GM18867 (cell line): ENCODE results near the gene DLST.

ENCODE experiments used
- ATAC-seq: cut with Tn5 transposase; IDR thresholded peaks from one replicate; pipeline ENCODE4 v1.9.1; 2021; ENCODE audit warnings: mild to moderate bottlenecking, moderate library complexity; ENCODE audit not compliant: unreplicated experiment

DLST gene

DNA sequence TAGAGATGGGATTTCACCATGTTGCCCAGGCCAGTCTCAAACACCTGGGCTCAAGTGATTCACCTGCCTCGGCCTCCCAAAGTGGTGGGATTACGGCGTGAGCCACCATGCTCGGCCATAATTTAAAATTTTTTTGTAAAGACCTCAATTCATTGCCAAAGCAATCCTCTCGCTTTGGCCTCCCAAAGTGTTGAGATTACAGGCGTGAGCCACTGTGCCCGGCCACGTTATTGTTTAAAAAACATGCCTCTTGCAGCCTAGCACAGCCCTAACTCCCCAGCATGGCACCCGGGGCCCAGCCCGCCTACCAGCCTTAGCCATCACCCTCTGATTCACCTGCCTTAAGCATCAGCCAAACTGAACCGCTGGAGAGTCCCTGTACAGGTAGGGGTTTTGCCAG is 54.4 kb downstream of the DLST start:
- no peak for ATAC-seq

DNA sequence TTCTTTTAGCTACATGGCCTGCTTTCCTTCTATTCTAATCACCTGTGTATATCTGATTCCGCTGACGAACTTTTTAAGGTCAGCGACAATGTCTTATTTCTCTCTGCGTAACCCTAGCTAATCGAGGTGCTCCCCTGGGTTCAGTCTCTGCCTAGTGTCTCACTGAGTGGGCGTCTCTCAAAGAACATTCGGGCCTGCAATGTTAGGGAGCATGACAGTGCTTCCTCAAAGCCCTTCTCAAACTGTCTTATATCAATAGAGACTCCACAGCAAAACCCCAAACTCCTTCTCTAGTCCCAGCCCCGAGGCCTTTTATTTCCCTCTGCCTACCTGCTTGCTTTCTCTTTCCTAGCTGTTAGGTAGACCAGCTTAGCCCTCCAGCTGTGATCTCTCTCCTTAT is 55.0 kb downstream of the DLST start:
- ATAC-seq = no peak

DNA sequence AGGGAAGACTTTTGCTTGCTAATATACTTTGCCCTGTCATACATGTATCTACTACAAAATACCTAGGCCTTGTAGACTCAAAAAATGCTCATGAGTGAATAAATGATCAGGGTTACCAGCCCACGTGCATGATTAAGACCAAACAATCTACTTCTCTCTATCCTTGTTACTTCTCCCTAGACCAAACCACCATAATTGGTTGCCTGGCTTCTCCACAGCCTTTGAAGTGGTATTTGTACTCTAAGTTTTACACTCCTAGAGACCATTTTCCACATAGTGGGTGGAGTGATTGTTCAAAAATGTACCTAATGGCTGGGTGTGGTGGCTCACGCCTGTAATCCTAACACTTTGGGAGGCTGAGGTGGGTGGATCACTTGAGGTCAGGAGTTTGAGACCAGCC is 55.5 kb downstream of the DLST start:
- ATAC-seq = no peak

DNA sequence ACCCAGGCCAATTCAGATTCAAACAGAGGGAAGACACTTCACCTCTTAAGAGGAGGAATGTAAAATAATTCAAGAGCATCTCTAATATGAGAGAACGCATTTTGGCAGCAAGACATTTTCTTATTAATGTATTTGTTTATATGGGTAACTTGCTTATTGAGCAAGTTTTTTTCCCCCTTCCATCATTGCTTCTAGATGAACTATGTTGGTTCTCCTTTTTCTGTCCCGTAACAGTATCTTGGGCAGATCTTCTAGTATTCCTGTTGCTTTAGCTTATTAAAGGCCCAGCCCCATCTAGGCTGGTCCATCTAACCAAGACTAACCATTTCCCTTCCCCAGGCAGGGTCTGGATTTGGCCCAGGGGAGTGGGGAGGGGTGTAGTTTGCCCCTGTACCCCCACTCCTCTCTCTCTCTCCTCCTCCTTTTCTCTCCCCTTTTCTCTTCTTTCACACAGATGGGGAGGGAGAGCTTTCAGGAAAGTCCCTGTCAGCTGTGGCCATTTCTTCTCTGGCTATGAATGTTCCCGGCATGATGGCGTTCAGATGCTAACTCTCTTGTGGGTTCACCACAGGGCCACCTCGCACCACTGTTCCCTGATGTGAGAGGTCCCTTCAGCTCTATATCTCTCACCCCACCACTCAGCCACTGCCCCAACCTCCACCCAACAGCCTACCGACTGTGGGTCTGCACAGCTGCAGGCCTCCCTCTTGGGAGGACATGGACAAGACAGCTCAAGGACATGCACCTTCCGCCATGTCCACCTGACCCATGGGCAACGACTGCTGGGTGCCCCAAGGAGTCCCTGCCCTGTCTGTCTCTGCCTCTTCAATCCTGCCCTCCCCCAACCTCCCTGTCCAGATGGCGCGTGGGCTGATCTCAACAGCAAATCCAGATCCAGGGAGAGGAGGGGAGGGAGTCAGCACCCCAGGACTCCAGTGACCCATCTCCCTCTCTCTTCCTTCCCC is 57.1 kb downstream of the DLST start:
- ATAC-seq = no peak

DNA sequence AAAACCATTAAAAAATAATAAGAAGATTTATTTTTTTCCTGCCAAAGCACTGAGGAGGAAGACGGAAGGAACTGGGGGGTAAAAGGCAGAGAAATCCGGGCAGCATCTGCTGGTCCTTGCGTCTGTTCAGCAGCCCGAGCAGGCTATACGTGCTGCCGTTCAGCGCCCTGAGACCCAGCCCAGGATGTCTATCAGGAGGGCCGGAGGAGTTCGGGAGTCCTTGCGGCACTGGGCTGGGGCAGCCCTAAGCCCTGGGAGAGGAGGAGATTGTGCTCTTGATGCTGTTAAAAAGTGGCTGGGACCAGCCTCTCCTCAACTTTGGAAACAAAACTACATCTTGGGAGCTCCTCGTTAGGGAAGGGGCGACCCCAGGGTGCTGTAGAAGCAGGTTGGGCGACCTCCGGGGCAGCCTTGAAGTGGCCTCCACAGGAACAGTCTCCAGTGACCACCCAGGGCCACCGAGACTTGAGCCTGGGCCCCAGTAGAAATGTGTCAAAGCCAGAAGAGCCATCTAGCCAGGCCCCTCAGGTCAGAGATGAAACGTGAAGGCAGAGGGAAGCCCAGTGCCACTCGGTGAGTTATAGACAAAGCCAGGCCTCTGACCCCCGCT is 59.3 kb downstream of the DLST start:
- ATAC-seq = no peak

DNA sequence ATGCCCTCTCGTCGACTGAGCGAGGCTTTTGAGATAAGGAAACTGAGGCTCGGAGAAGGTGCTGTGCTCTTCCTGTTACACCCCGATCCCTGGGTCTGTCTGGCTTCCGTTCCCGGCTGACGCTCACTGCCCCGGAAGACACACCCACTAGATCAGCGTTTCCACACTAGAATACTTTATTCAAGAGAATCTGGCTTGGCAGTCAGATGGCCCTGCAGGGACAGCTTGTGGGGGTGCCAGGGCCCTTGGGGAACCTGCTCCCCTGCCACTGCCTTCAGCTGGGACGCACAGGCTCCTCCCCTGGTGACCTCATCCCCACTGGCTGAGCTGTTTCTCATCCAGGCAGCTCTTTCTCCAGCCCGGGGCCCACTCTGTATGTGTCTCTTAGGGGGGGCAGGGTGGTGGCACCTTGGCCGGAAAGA is 60.0 kb downstream of the DLST start:
- ATAC-seq = peak; percentile 54

DNA sequence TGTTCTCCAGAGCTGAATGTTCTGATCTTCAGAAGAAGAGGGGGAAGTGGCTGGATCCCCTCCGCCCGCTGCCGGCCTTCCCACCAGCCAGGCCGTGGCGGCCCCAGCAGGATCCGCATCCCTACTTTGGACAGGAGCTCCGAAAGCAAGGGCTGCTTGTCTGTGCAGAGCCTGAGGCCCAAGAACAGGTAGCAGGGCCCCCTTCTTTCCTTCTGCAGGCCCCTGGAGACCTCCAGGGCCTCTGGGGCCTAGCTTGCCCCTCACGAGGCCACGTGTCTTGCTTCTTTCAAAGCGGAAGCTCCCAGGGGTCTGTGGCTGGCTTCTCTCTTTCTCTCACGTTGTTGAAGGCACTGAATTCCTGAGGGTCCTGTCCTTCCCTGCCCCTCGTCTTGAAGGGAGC is 60.5 kb downstream of the DLST start:
- peak; percentile 20 for ATAC-seq

DNA sequence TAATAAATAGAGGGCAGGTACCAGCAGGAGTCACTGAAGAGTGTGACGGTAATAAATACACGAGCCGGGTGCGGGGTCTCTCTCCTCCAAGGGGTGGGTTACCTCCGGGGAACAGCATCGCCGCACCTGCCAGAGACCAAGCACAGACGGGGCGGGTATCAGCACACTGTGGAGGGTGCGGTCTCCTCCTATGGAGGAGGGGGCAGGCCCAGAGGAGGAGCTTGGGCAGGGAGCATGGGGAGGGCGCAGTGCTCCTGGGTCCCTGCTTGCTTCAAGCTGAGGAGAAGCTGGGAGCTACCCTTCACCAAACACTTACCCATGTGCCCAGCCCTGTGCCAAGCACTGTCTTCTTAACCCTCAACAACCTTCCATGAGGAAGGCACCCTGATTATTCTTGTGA is 60.9 kb downstream of the DLST start:
- ATAC-seq = peak; percentile 49

DNA sequence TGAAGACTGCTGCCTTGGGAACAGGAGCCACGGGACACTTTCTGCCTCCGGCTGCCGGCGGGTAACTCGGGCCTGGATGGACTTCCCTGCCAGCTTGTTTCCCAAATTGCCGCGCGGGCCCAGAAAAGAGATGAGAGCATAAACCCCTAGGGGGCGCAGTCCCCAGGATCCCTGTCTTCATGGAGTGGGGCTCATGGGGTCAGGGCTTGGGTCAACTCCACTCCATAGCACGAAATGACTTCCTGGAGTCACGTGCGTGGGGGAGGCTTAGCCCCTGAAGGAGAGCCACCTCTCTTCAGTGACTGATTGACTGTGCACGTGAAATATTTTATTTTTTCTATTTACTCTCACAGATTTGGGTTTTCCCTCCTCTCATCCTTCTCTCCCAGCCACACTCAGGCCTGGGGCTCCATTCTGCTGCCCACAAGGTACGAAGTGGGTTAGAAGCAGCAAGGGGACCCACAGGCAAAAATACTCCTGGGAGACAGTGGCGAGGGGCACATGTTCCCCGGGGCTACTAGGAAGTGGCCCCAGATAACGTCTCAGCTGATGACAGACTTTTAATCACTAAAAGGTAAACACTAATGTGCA is 63.6 kb downstream of the DLST start:
- no peak for ATAC-seq

DNA sequence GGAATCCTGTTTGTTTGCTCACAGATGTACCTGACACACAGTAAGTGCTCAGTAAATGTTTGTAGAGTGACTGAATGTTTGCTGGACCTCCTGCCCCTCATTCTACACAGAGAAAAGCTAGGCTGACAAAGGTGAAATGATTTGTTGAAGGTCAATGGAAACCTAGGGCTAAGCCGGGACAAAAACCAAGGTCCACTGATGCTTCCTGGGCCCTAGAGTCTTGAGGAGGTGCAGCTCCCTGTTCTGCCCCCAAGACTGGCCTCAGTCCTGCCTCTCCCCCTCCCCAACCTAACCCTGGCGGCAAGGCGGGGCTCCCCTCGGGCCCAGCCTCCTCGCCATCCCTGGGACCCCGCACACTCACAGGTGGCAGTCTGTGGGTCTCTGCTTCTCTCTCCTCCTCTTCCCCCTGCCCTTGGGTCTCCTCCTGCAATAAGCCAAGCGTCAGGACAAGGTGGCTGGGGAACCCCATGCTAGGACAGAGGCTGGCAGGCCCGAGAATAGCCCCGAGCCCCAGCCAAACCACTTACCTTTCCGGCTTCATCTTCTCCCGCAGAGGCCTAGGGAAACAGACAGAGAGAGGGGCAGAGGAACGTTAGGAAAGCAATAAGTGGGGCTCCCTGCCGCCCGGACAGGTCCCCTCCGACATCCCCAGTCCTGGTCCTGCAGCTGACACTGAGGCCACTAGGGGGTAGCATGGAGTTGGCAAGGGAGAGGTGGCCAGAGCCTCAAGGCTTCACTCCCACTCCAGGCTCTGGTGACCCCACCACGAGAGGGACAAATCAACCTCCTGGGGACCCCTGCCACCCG is 64.3 kb downstream of the DLST start:
- peak; percentile 44 for ATAC-seq

DNA sequence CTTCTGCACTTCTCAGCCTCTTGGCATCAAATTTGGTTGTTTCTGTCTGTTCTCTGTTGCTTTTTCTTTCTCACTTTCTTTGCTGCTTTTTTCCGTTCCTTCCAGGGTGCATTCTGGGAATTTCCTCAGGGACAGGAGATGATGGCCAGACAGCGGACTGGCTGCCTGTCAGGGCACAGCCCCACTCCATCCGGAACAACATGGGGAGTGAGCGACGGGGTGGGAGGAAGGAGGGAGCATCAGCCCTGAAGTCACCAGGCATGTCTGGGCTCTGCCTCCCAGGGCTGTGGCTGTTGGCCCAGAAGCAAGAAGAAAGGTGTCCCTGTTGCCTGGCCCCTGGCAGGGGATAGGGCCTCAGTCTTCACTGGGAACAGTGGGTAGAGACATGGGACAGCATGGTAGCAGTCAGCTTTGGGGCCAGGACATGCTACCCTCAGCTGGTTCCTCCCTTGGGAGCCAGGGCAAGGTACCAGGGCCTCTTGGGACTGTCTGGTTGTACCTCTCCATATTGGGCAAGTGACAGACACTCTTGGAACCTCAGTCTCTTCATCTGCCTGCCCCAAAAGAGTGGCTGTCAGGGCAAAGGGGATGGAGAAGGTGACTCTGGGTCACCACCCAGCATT is 65.1 kb downstream of the DLST start:
- ATAC-seq = no peak

DNA sequence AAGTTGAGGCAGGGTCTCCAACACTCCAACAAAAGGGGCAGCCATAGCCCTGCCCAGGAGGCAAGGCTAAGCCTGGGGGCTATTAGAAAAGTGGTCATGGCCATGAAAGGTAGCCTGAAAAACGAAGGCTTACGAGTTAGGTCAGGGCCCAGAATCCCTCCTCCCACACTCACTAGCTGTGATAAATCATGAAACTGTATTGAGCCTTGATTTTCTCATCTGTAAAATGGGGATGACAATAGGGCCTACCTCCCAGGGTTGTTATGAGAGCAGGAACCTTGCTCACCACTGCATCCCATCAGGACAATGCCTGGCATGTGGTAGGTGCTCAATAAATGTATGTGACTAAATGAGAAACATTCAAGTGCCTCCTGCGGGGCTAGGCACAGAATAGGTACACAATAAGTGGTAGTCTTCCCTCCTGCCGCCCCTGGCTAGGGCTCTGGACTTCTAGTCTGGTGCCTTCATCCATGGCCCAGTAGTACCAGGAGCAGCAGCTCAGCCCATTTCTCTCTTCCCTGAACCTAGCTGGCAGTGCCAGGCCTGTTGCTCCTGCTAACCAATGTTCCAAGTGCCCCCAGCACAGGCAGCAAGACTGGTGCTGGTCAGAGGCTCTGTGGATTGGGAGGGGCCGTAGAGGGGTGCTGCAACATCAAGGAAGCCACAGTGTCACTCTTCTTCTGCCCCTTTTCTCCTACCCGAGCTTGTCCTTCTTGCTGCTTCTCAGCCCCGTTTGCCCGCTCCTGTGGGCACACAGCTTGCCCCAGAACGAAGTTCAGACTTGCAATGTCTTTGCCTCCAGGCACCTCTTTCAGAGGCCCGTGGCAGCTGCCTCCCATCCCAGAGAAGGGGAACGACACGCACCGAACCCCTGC is 65.9 kb downstream of the DLST start:
- ATAC-seq = no peak

DNA sequence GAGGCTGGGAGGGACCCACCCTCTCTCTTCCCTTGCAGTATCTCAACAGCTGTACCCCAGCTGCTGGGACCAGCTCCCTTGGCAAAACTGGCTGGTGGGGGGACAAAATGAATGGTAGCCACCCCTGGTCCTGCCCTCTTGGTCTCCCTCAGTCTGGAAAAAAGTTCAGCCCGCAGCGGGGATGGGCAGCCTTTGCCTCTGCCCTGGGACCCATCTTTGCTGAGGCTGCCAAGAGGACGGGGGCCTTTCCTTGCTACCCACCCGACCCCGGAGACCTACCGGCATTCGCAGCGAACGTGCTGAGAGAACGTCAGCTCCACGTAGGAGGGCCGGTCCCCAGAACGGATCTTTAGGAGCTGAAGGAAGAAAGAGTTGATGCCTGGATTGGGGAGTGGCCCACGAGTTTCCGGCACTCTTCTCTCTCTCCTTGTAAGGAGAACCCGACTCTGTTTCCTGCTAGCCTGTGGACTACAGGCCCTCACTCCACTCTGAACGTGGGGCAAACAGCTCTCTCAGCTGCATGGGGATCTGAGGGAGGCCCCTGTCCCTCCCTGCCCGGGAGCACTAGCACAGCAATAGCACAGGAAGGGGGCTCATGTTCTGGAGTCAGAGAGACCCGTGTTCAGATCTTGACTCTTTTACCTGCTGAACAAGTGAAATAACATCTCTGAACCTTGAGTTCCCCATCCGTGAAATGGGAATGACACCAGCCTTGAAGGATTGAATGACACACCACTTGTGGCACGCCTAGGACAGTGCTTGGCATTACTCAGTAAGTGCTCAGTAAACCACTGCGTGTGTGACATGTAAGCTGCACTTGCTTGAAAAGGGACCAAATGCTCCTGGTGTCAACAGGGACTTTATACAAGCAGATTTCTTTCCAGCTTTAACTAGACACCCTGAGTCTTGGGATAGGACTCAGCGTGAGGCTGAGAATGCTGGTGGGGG is 66.8 kb downstream of the DLST start:
- no peak for ATAC-seq

DNA sequence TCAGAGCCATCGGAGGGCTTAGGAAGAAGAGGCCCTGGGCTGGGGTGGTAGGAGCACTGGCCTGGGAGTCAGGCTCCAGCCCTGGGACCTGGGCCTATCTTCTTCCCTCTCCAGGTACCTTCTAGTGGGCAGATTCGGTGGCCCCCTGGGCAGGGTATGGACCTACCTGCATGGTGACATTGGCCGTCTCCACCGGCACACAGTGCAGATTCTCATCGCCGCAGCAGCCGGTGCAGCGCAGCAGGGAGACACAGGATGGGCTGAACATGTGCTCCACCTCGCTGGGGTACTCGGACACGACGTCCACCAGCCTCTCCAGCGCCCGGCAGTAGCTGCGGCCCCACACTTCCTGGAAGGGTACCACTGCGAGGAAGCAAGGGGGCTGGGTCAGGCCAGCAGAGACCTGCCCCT is 67.5 kb downstream of the DLST start:
- ATAC-seq = no peak

DNA sequence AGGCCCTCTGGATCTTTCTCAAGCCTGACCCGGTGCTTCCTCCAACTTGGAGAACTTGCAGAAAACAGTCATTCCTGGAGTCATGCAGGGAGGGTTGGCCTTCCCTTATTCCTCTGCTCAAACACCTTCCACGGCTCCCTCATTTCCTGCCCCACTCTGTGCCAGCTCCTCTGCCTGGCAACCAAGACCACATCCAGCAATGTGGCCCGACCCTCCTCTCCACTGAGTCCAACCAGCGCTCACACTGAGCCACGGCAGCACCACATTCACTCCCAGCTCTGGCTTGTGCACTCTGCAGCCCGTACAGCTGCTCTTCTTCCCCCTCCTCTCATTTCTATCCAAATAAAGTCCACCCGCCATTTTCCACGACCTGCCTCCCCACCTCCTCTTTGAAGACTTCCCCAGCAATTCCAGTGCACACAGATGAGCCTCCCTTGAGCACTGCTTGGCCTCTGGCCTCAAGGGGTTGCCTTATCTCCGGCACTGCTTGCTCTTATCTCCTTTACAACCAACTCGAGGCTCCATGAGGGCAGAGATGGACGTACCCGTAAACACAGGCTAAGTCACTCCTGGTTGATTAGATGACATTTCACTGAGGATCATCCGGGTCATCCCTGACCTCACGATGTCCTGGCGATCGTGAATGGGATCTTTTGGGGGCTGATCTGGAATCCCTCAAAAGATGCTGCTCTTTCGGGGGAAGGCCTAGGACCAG is 68.3 kb downstream of the DLST start:
- no peak for ATAC-seq

DNA sequence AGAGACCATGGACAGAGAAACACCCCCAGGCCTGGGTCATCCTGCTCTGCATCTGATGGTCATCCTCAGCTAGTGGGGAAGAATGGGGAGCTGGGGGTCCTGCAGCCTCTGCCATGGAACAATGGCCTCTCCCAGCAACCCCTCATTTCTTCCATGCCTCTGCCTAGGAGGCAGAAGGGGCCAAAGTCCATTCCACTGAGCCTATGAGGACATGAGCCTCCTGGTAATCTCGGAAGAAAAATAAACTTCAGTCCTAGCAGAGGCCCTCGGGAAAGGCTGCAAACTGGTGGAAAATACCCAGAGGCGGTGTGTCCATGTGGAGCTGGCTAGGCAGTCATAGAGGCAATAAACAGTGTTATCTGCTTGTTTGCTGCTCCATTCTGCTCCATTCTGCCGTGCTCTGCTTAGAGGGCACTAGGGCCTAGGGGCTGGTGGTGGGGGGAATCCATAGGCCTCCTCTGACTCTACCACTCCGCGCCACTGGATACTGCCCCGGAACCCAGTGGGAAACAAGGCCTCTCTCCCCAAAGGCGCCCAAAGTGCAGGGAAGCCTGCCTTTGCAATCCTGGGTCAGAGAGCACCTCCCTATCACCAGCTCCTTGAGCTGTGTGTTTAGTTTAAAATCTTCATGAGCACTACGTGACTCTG is 69.2 kb downstream of the DLST start:
- ATAC-seq = no peak

DNA sequence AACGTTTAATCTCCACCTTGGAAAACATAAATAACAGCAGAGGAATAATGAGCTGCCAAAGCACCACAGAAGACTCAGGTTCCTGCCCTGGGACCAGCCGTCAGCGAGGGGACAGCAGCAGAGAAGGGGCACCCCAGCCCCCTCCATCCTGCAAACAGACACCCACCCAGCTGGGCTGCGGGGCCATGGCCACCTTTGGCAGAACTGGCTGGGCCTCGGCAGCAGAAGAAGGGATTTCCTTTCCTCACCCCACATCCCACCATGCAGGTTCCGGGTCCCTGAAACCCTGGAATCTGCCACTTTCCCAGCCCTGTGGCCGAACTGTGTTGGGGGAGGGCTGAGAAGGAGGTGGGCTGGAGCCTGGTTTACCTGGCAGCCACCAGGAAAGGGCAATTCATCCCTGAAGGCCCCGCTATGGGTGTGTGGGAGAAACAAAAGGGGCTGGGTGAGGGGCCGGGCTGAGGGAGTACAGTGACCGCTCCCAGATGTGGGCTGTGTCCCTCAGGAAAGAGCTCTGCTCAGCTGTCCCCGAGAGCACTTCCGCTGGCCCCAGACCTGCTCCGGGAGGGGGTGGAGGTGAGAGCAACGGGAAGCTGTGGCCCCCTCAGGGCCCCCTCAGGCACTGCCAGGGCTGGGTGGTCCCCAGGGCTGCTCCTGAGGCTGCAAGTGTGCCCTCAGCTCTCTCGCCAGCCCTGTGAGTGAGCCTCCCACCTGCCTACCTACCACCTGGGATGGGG is 69.9 kb downstream of the DLST start:
- ATAC-seq = no peak
